ENCODE measurements around the gene AHCYL2. TPM values are rescaled to one million over a fixed set of nuclear protein-coding genes. Genes with fewer than 3 reads are reported as not detected.

AHCYL2 gene
- total and polyA plus RNA-seq, 2 donors (not counting 3 experiments of a cell fraction or from before 2014, with no cell fraction given), result 10.8 to 13.5 TPM

GRCh38 chr7:129317450-129317849 is 92.6 kb downstream of the AHCYL2 start:
- ChIA-PET POLR2A (no interaction called here), CTCF (interaction anchor here (0.7 to 3.2 kb wide), 6 partner anchors 9 to 125 kb away, joined by 3 to 9 read pairs (median 3); no protein-coding TSS in a partner anchor)
- FAIRE-seq, result no peak
- H3K4me2 ChIP-seq (ENCODE audit: insufficient read depth, low read length), result no peak overlapping the region
- no peaks in the 10 kb centered on the region for H3K9me1 ChIP-seq (replicated peaks; ENCODE audit: control insufficient read depth, extremely low read depth, insufficient read depth, low read length)
- no peaks in the 10 kb centered on the region for H3K9me3 ChIP-seq (replicated peaks; ENCODE audit: control insufficient read depth, insufficient read depth, low read length)
- TF ChIP-seq POLR2AphosphoS5 (IDR thresholded peaks at IDR 0.05; ENCODE audit: insufficient read depth, low read depth, low read length) (no peak), FOS (IDR thresholded peaks at IDR 0.05; ENCODE audit: borderline replicate concordance, insufficient read depth, low read length) (no peak), CTCF (IDR thresholded peaks at IDR 0.05; ENCODE audit: extremely low read depth in 1 of 2, insufficient read depth in 1 of 2, low read depth in 1 of 2, low read length in 2 of 2) (no peak)
- no peaks in the 10 kb centered on the region for H3K36me3 ChIP-seq (ENCODE audit: control insufficient read depth in 2 of 2, extremely low read depth in 1 of 2, insufficient read depth in 2 of 2, low read length in 2 of 2)
- dilution Hi-C loops (cut with MboI; ENCODE audit: extremely low pct_ligation_motif_present, low sequenced_read_pairs) (no loop called here), intact Hi-C loops (cut with micrococcal nuclease) (no loop called here)
- no peaks in the 10 kb centered on the region for H3K27me3 ChIP-seq (ENCODE audit: control insufficient read depth in 2 of 2, insufficient read depth in 2 of 2, low read length in 2 of 2)
- H3K4me1 ChIP-seq (ENCODE audit: control insufficient read depth, extremely low read depth, insufficient read depth, low read length), result no peaks in the 10 kb centered on the region
- BruUV-seq (replicated peaks), result no TSS peak
- no peaks in the 10 kb centered on the region for H4K20me1 ChIP-seq (replicated peaks; ENCODE audit: control insufficient read depth, extremely low read depth, insufficient read depth, low read length)
- no peaks in the 10 kb centered on the region for H3K79me2 ChIP-seq (ENCODE audit: control insufficient read depth, insufficient read depth, low read length)
- H2AFZ ChIP-seq (ENCODE audit: low read depth, low read length), result no peak overlapping the region
- H3K4me3 ChIP-seq (replicated peaks in 1 of 3; ENCODE audit: insufficient read depth in 1 of 3, low read depth in 1 of 3, low read length in 3 of 3), result no peak overlapping the region
- no peak overlapping the region for H3K27ac ChIP-seq (ENCODE audit: insufficient read depth, low read depth, low read length)
- DNase-seq (ENCODE audit: low read depth, low spot score), result no peak
- H3K9ac ChIP-seq (replicated peaks; ENCODE audit: extremely low read depth, insufficient read depth, low read length), result no peak overlapping the region

- intact Hi-C loops (cut with micrococcal nuclease) (no loop called here), dilution Hi-C loops (cut with MboI; ENCODE audit: extremely low pct_ligation_motif_present, low sequenced_read_pairs) (no loop called here)
- Histone ChIP-seq H3K4me1 (ENCODE audit: control insufficient read depth, extremely low read depth, insufficient read depth, low read length) (no peaks in the 10 kb centered on the region), H3K9ac (replicated peaks; ENCODE audit: extremely low read depth, insufficient read depth, low read length) (no peak overlapping the region), H3K4me2 (ENCODE audit: insufficient read depth, low read length) (no peak overlapping the region), H3K9me1 (replicated peaks; ENCODE audit: control insufficient read depth, extremely low read depth, insufficient read depth, low read length) (no peaks in the 10 kb centered on the region), H3K9me3 (replicated peaks; ENCODE audit: control insufficient read depth, insufficient read depth, low read length) (no peaks in the 10 kb centered on the region), H3K27ac (ENCODE audit: insufficient read depth, low read depth, low read length) (no peak overlapping the region), H3K4me3 (replicated peaks in 1 of 3; ENCODE audit: insufficient read depth in 1 of 3, low read depth in 1 of 3, low read length in 3 of 3) (no peak overlapping the region), H2AFZ (ENCODE audit: low read depth, low read length) (no peak overlapping the region), H3K27me3 (ENCODE audit: control insufficient read depth in 2 of 2, insufficient read depth in 2 of 2, low read length in 2 of 2) (no peaks in the 10 kb centered on the region), H3K79me2 (ENCODE audit: control insufficient read depth, insufficient read depth, low read length) (no peaks in the 10 kb centered on the region), H4K20me1 (replicated peaks; ENCODE audit: control insufficient read depth, extremely low read depth, insufficient read depth, low read length) (no peaks in the 10 kb centered on the region), H3K36me3 (ENCODE audit: control insufficient read depth in 2 of 2, extremely low read depth in 1 of 2, insufficient read depth in 2 of 2, low read length in 2 of 2) (no peaks in the 10 kb centered on the region)
- DNase-seq (ENCODE audit: low read depth, low spot score), result peak; percentile 48
- TF ChIP-seq POLR2A (IDR thresholded peaks at IDR 0.05; ENCODE audit: low read depth, low read length) (no peak), MYC (IDR thresholded peaks at IDR 0.05; ENCODE audit: low read depth, low read length) (no peak), CTCF (IDR thresholded peaks at IDR 0.05; ENCODE audit: extremely low read depth in 1 of 2, insufficient read depth in 1 of 2, low read depth in 1 of 2, low read length in 2 of 2) (no peak), MAX (IDR thresholded peaks at IDR 0.05; ENCODE audit: insufficient read depth, insufficient read length) (no peak), GATA2 (IDR thresholded peaks at IDR 0.05; ENCODE audit: insufficient read depth, insufficient read length, low read depth, low read length) (no peak), EZH2 (IDR thresholded peaks at IDR 0.05; ENCODE audit: borderline replicate concordance, low read depth, low read length, severe bottlenecking) (no peak), FOS (IDR thresholded peaks at IDR 0.05; ENCODE audit: borderline replicate concordance, insufficient read depth, low read length) (no peak), JUN (IDR thresholded peaks at IDR 0.05; ENCODE audit: borderline replicate concordance, insufficient read depth, insufficient read length, low read depth) (no peak), POLR2AphosphoS5 (IDR thresholded peaks at IDR 0.05; ENCODE audit: insufficient read depth, low read depth, low read length) (no peak)
- ChIA-PET POLR2A (no interaction called here), CTCF (interaction anchor here (0.6 to 1.7 kb wide), 4 partner anchors 10 to 41 kb away, joined by 3 to 6 read pairs (median 4); no protein-coding TSS in a partner anchor)
- BruUV-seq (replicated peaks), result no TSS peak
- peak; percentile 48 for FAIRE-seq
Observed at GRCh38 chr7:129327076-129327475, 102.2 kb downstream of the AHCYL2 start.
